B cell (primary cell): ENCODE data around the gene POLN. TPM values are rescaled to one million over a fixed set of nuclear protein-coding genes. Genes with fewer than 3 reads are reported as not detected.

ENCODE experiments used
- ATAC-seq: fragments of 200-7000 bp; cut with Tn5 transposase; one replicate; pipeline ENCODE4 v1.10.0; 2021; ENCODE audit warnings: low read depth, mild to moderate bottlenecking, moderate number of reproducible peaks, moderate library complexity
- CTCF ChIA-PET: fragments of 350-600 bp; sonication (Branson Sonifier 250); formaldehyde crosslinking; loops from one replicate; lab custom pipeline; 2021; ENCODE audit warnings: antibody characterized with exemption, inconsistent platforms; lab: Charles Lee
- POLR2A ChIA-PET: fragments of 350-600 bp; sonication (Branson Sonifier 250); formaldehyde crosslinking; loops from one replicate; lab custom pipeline; 2021; ENCODE audit warnings: antibody characterized with exemption; lab: Charles Lee
- DNase-seq: peaks from one replicate; pipeline ENCODE4 v3.0.0; 2013
- H2AFZ ChIP-seq: 2 replicates; pipeline ENCODE4 v1.6.1; 2012; ENCODE audit warnings: mild to moderate bottlenecking, low read depth, low read length; ENCODE audit not compliant: insufficient read depth, poor library complexity, severe bottlenecking
- H3K27ac ChIP-seq, 2 donors: 1 replicate in 1 of 2; 2 replicates in 1 of 2; pipeline ENCODE4 v1.5.1; 2012 to 2013; ENCODE audit warnings: low read length in 2 of 2, mild to moderate bottlenecking in 2 of 2, moderate library complexity in 1 of 2
- H3K27me3 ChIP-seq, 4 experiments: fragments of 200-600 bp in 1 of 4; sonication (generic) in 1 of 4; replicated peaks in 1 of 4; 1 replicate in 2 of 4; 2 replicates in 2 of 4; pipeline versions ENCODE4 v1.6.1 to v1.7.0; 2013 to 2016; ENCODE audit warnings: low read length in 3 of 4, mild to moderate bottlenecking in 2 of 4, mixed read lengths in 1 of 4, moderate library complexity in 1 of 4; ENCODE audit not compliant: insufficient read depth in 4 of 4, control insufficient read depth in 3 of 4; ENCODE audit errors: control extremely low read depth in 1 of 4
- H3K36me3 ChIP-seq, 2 experiments: replicated peaks in 1 of 2; 1 replicate in 1 of 2; 2 replicates in 1 of 2; pipeline versions ENCODE4 v1.6.1 to v1.7.1; 2013; ENCODE audit warnings: low read length in 1 of 2; ENCODE audit not compliant: insufficient read depth in 2 of 2, control insufficient read depth in 1 of 2; ENCODE audit errors: control extremely low read depth in 1 of 2, extremely low read depth in 1 of 2
- H3K4me1 ChIP-seq, 2 donors: fragments of 200-600 bp in 1 of 2; sonication (generic) in 1 of 2; 1 replicate in 1 of 2; 2 replicates in 1 of 2; pipeline versions ENCODE4 v1.5.1 to v1.6.1; 2013 to 2017; ENCODE audit warnings: low read length in 2 of 2; ENCODE audit not compliant: control insufficient read depth in 2 of 2, insufficient read depth in 2 of 2
- H3K4me2 ChIP-seq: replicated peaks from 2 replicates; pipeline ENCODE3; 2012; ENCODE audit warnings: mild to moderate bottlenecking, low read depth, low read length; ENCODE audit not compliant: poor library complexity, severe bottlenecking
- H3K4me3 ChIP-seq, 5 experiments: fragments of 200-600 bp in 1 of 5; sonication (generic) in 1 of 5; 1 replicate in 3 of 5; 2 replicates in 2 of 5; pipeline versions ENCODE4 v1.5.1 to v1.7.0; 2011 to 2016; ENCODE audit warnings: low read length in 4 of 5, mild to moderate bottlenecking in 4 of 5, low read depth in 2 of 5, control low read depth in 1 of 5, moderate library complexity in 1 of 5; ENCODE audit not compliant: insufficient read depth in 1 of 5; ENCODE audit errors: control extremely low read depth in 1 of 5, extremely low read depth in 1 of 5
- H3K79me2 ChIP-seq: fragments of 200-600 bp; sonication (generic); one replicate; pipeline ENCODE4 v1.6.0; 2016; ENCODE audit warnings: low read length; ENCODE audit not compliant: control insufficient read depth, insufficient read depth
- H3K9ac ChIP-seq: fragments of 200-600 bp; sonication (generic); 2 replicates; pipeline ENCODE4 v1.6.1; 2017; ENCODE audit warnings: mild to moderate bottlenecking, low read length, moderate library complexity
- H3K9me3 ChIP-seq, 3 donors: one replicate each; pipeline versions ENCODE4 v1.6.1 to v1.7.1; 2013; ENCODE audit warnings: low read length in 2 of 3; ENCODE audit not compliant: control insufficient read depth in 2 of 3, insufficient read depth in 1 of 3; ENCODE audit errors: control extremely low read depth in 1 of 3
- H4K20me1 ChIP-seq: 2 replicates; pipeline ENCODE4 v1.6.0; 2012; ENCODE audit warnings: mild to moderate bottlenecking, low read length; ENCODE audit not compliant: insufficient read depth, control insufficient read depth, poor library complexity, severe bottlenecking
- H3K27ac Mint-ChIP-seq: one replicate; pipeline ENCODE4 v1.8.0; 2021; ENCODE audit warnings: mixed read lengths
- H3K27me3 Mint-ChIP-seq: one replicate; pipeline ENCODE4 v1.8.0; 2021; ENCODE audit warnings: mixed read lengths
- H3K4me1 Mint-ChIP-seq: one replicate; pipeline ENCODE4 v1.8.0; 2021; ENCODE audit warnings: mixed read lengths
- H3K4me3 Mint-ChIP-seq: one replicate; pipeline ENCODE4 v1.8.0; 2021; ENCODE audit warnings: mixed read lengths
- H3K9me3 Mint-ChIP-seq: one replicate; pipeline ENCODE4 v1.8.0; 2022; ENCODE audit warnings: mixed read lengths; ENCODE audit not compliant: insufficient read depth
- CTCF ChIP-seq: fragments of 200-600 bp; IDR thresholded peaks from one replicate; pipeline ENCODE4 v1.8.0; 2022; ENCODE audit warnings: antibody characterized with exemption, mild to moderate bottlenecking
- EZH2 ChIP-seq: IDR thresholded peaks from 2 replicates; pipeline ENCODE4 v1.6.1; 2012; ENCODE audit warnings: borderline replicate concordance, low read depth, mild to moderate bottlenecking, moderate library complexity, low read length; ENCODE audit not compliant: insufficient read depth, poor library complexity, severe bottlenecking
- WGBS: methylation state at CpG from one replicate; pipeline ENCODE4 v1.1.5; 2013; ENCODE audit warnings: missing lambda C conversion rate; ENCODE audit not compliant: insufficient coverage; 5-methylcytosine and 5-hydroxymethylcytosine counted together
- intact Hi-C: fragments of 100-400 bp; cut with micrococcal nuclease; formaldehyde crosslinking; loops from one replicate; pipeline ENCODE4 v1.10.0; 2022
- polyA plus RNA-seq: library from polyadenylated mRNA; depleted of rRNA; stranded (reverse); fragments of >200 nt; gene quantifications from 2 replicates; pipeline ENCODE4 v1.2.3, GENCODE V29; 2012
- total RNA-seq, 2 donors: library from RNA; stranded (reverse); fragments of 120-200 nt in 1 of 2; gene quantifications; 1 replicate in 1 of 2; 2 replicates in 1 of 2; pipeline versions ENCODE4 v1.2.3 to v1.2.4, GENCODE V29; 2013 to 2022

POLN gene
- total and polyA plus RNA-seq, 2 donors (not counting 1 experiment from before 2014, with no cell fraction given): 0.73 to 1.5 TPM

- H3K36me3 ChIP-seq: peaks cover 0 to 34% of the 10 kb centered on the region in 2 experiments
- POLR2A ChIA-PET: interaction anchor here (1.0 kb wide), 1 partner anchor 32 kb away, joined by 3 read pairs; no protein-coding TSS in a partner anchor
- H3K4me3 Mint-ChIP-seq: no peak overlapping the region
These were observed 17.2 kb upstream of the POLN start for GRCh38 chr4:2259036-2259540.

More at GRCh38 chr4:2259036-2259540, 17.2 kb upstream of the POLN start:
- TF ChIP-seq CTCF (no peak), EZH2 (no peak)
- Histone ChIP-seq H3K27ac (no peak overlapping the region), H2AFZ (no peak overlapping the region), H3K9me3 (no peaks in the 10 kb centered on the region), H3K4me3 (no peak overlapping the region), H3K4me2 (peak overlapping the region; percentile 99), H3K9ac (no peak overlapping the region), H3K4me1 (peaks cover 23 to 44% of the 10 kb centered on the region in 2 donors), H3K27me3 (no peaks in the 10 kb centered on the region), H3K79me2 (peaks cover 56% of the 10 kb centered on the region), H4K20me1 (peaks cover 69% of the 10 kb centered on the region)
- H3K27me3 Mint-ChIP-seq: no peaks in the 10 kb centered on the region
- DNase-seq (no peak), ATAC-seq (no peak)
- peaks cover 26% of the 10 kb centered on the region for H3K4me1 Mint-ChIP-seq
- H3K9me3 Mint-ChIP-seq: no peaks in the 10 kb centered on the region
- intact Hi-C loops: no loop called here
- CTCF ChIA-PET: interaction anchor here (2.8 kb wide), 1 partner anchor 38 kb away, joined by 9 read pairs; no protein-coding TSS in a partner anchor
- H3K27ac Mint-ChIP-seq: no peak overlapping the region
- whole genome bisulfite sequencing: 96% methylated on average over 13 of the region's 13 CpGs
